GM13976 (cell line): ENCODE results near the gene CHST12.

Experiments used
- DNase-seq: peaks from one replicate; pipeline ENCODE4 v3.0.0; 2012; ENCODE audit warnings: low spot score
- CTCF ChIP-seq: IDR thresholded peaks from 2 replicates; pipeline ENCODE4 v1.5.1; 2012; ENCODE audit warnings: borderline replicate concordance, mild to moderate bottlenecking; ENCODE audit not compliant: insufficient read depth; ENCODE audit errors: extremely low read depth, missing control alignments, control extremely low read depth
- in situ Hi-C: fragments of 300-500 bp; cut with MboI; formaldehyde crosslinking; loops from one replicate; pipeline ENCODE4 v1.12.0; 2022; ENCODE audit warnings: low sequenced_read_pairs, mixed read lengths, inconsistent platforms; ENCODE audit not compliant: unreplicated experiment

The CHST12 gene

GRCh38 chr7:2404714-2405119 is 1.3 kb downstream of the CHST12 start:
- TF ChIP-seq CTCF: no peak
- no peak for DNase-seq
- in situ Hi-C loops: no loop called here

GRCh38 chr7:2405201-2405600 is 1.8 kb downstream of the CHST12 start:
- in situ Hi-C loops: no loop called here
- TF ChIP-seq CTCF: no peak
- no peak for DNase-seq

GRCh38 chr7:2405601-2406345 is 2.4 kb downstream of the CHST12 start:
- TF ChIP-seq CTCF: no peak
- DNase-seq: peak; percentile 84
- in situ Hi-C loops: no loop called here

- in situ Hi-C loops: no loop called here
- no peak for DNase-seq
- TF ChIP-seq CTCF: no peak
These were observed 6.5 kb downstream of the CHST12 start for GRCh38 chr7:2409745-2410414.

- no peak for DNase-seq
- no peak for TF ChIP-seq CTCF
- in situ Hi-C loops: no loop called here
These were observed 7.6 kb downstream of the CHST12 start for GRCh38 chr7:2411049-2411448.

- no peak for TF ChIP-seq CTCF
- no peak for DNase-seq
- in situ Hi-C loops: no loop called here
These were observed 8.6 kb downstream of the CHST12 start for GRCh38 chr7:2411815-2412586.
